NCI-H226 (cell line): ENCODE results near the gene TSSK2.
"Not testable (repeated sequence)": the region's sequence is repeated elsewhere in the genome, so short reads cannot be mapped to it uniquely, and the experiment has no call there.

Experiments used
- DNase-seq: peaks from one replicate; pipeline ENCODE4 v3.0.0-alpha.2; 2015

Gene TSSK2

GRCh38 chr22:19146215-19146968, 15.3 kb downstream of the TSSK2 start:
- DNase-seq, result no peak

- DNase-seq, result no peak
Measured at GRCh38 chr22:19147195-19147780, 16.2 kb downstream of the TSSK2 start.

GRCh38 chr22:19148417-19149046, 17.4 kb downstream of the TSSK2 start:
- DNase-seq, result no peak

- DNase-seq, result no peak
Measured at GRCh38 chr22:19149047-19149883, 18.2 kb downstream of the TSSK2 start.

GRCh38 chr22:19149991-19150390, 18.9 kb downstream of the TSSK2 start, which contains the start of gene GSC2:
Gene GSC2, minus strand, starts transcription at chr22:19150292. Its CDS starts 9 bp downstream, at chr22:19150283.
- no peak for DNase-seq

GRCh38 chr22:19150482-19151328, 19.6 kb downstream of the TSSK2 start:
- DNase-seq, result no peak

GRCh38 chr22:19151329-19152191, 20.5 kb downstream of the TSSK2 start:
- no peak for DNase-seq

- no peak for DNase-seq
Measured at GRCh38 chr22:19152942-19153883, 22.1 kb downstream of the TSSK2 start.

GRCh38 chr22:19156109-19156508, 25.0 kb downstream of the TSSK2 start:
- DNase-seq, result not testable (repeated sequence)

- not testable (repeated sequence) for DNase-seq
Measured at GRCh38 chr22:19158649-19159048, 27.5 kb downstream of the TSSK2 start.

GRCh38 chr22:19164425-19164824, 33.3 kb downstream of the TSSK2 start:
- no peak for DNase-seq

- no peak for DNase-seq
Measured at GRCh38 chr22:19166421-19166820, 35.3 kb downstream of the TSSK2 start.

GRCh38 chr22:19167106-19167869, 36.2 kb downstream of the TSSK2 start:
- DNase-seq, result no peak

- DNase-seq, result no peak
Measured at GRCh38 chr22:19168088-19168890, 37.2 kb downstream of the TSSK2 start.

- no peak for DNase-seq
Measured at GRCh38 chr22:19169002-19169946, 38.2 kb downstream of the TSSK2 start.

- DNase-seq, result no peak
Measured at GRCh38 chr22:19169947-19170318, 38.8 kb downstream of the TSSK2 start.
